B cell (primary cell): ENCODE results near the gene PNMA8C. TPM values are rescaled to one million over a fixed set of nuclear protein-coding genes. Genes with fewer than 3 reads are reported as not detected.

Experiments
- ATAC-seq: fragments of 200-7000 bp; cut with Tn5 transposase; one replicate; pipeline ENCODE4 v1.10.0; 2021; ENCODE audit warnings: low read depth, mild to moderate bottlenecking, moderate number of reproducible peaks, moderate library complexity
- CTCF ChIA-PET: fragments of 350-600 bp; sonication (Branson Sonifier 250); formaldehyde crosslinking; loops from one replicate; lab custom pipeline; 2021; ENCODE audit warnings: antibody characterized with exemption, inconsistent platforms; lab: Charles Lee
- POLR2A ChIA-PET: fragments of 350-600 bp; sonication (Branson Sonifier 250); formaldehyde crosslinking; loops from one replicate; lab custom pipeline; 2021; ENCODE audit warnings: antibody characterized with exemption; lab: Charles Lee
- DNase-seq: peaks from one replicate; pipeline ENCODE4 v3.0.0; 2013
- H2AFZ ChIP-seq: 2 replicates; pipeline ENCODE4 v1.6.1; 2012; ENCODE audit warnings: mild to moderate bottlenecking, low read depth, low read length; ENCODE audit not compliant: insufficient read depth, poor library complexity, severe bottlenecking
- H3K27ac ChIP-seq, 2 donors: 1 replicate in 1 of 2; 2 replicates in 1 of 2; pipeline ENCODE4 v1.5.1; 2012 to 2013; ENCODE audit warnings: low read length in 2 of 2, mild to moderate bottlenecking in 2 of 2, moderate library complexity in 1 of 2
- H3K27me3 ChIP-seq, 4 experiments: fragments of 200-600 bp in 1 of 4; sonication (generic) in 1 of 4; replicated peaks in 1 of 4; 1 replicate in 2 of 4; 2 replicates in 2 of 4; pipeline versions ENCODE4 v1.6.1 to v1.7.0; 2013 to 2016; ENCODE audit warnings: low read length in 3 of 4, mild to moderate bottlenecking in 2 of 4, mixed read lengths in 1 of 4, moderate library complexity in 1 of 4; ENCODE audit not compliant: insufficient read depth in 4 of 4, control insufficient read depth in 3 of 4; ENCODE audit errors: control extremely low read depth in 1 of 4
- H3K36me3 ChIP-seq, 2 experiments: replicated peaks in 1 of 2; 1 replicate in 1 of 2; 2 replicates in 1 of 2; pipeline versions ENCODE4 v1.6.1 to v1.7.1; 2013; ENCODE audit warnings: low read length in 1 of 2; ENCODE audit not compliant: insufficient read depth in 2 of 2, control insufficient read depth in 1 of 2; ENCODE audit errors: control extremely low read depth in 1 of 2, extremely low read depth in 1 of 2
- H3K4me1 ChIP-seq, 2 donors: fragments of 200-600 bp in 1 of 2; sonication (generic) in 1 of 2; 1 replicate in 1 of 2; 2 replicates in 1 of 2; pipeline versions ENCODE4 v1.5.1 to v1.6.1; 2013 to 2017; ENCODE audit warnings: low read length in 2 of 2; ENCODE audit not compliant: control insufficient read depth in 2 of 2, insufficient read depth in 2 of 2
- H3K4me2 ChIP-seq: replicated peaks from 2 replicates; pipeline ENCODE3; 2012; ENCODE audit warnings: mild to moderate bottlenecking, low read depth, low read length; ENCODE audit not compliant: poor library complexity, severe bottlenecking
- H3K4me3 ChIP-seq, 5 experiments: fragments of 200-600 bp in 1 of 5; sonication (generic) in 1 of 5; 1 replicate in 3 of 5; 2 replicates in 2 of 5; pipeline versions ENCODE4 v1.5.1 to v1.7.0; 2011 to 2016; ENCODE audit warnings: low read length in 4 of 5, mild to moderate bottlenecking in 4 of 5, low read depth in 2 of 5, control low read depth in 1 of 5, moderate library complexity in 1 of 5; ENCODE audit not compliant: insufficient read depth in 1 of 5; ENCODE audit errors: control extremely low read depth in 1 of 5, extremely low read depth in 1 of 5
- H3K79me2 ChIP-seq: fragments of 200-600 bp; sonication (generic); one replicate; pipeline ENCODE4 v1.6.0; 2016; ENCODE audit warnings: low read length; ENCODE audit not compliant: control insufficient read depth, insufficient read depth
- H3K9ac ChIP-seq: fragments of 200-600 bp; sonication (generic); 2 replicates; pipeline ENCODE4 v1.6.1; 2017; ENCODE audit warnings: mild to moderate bottlenecking, low read length, moderate library complexity
- H3K9me3 ChIP-seq, 3 donors: one replicate each; pipeline versions ENCODE4 v1.6.1 to v1.7.1; 2013; ENCODE audit warnings: low read length in 2 of 3; ENCODE audit not compliant: control insufficient read depth in 2 of 3, insufficient read depth in 1 of 3; ENCODE audit errors: control extremely low read depth in 1 of 3
- H4K20me1 ChIP-seq: 2 replicates; pipeline ENCODE4 v1.6.0; 2012; ENCODE audit warnings: mild to moderate bottlenecking, low read length; ENCODE audit not compliant: insufficient read depth, control insufficient read depth, poor library complexity, severe bottlenecking
- H3K27ac Mint-ChIP-seq: one replicate; pipeline ENCODE4 v1.8.0; 2021; ENCODE audit warnings: mixed read lengths
- H3K27me3 Mint-ChIP-seq: one replicate; pipeline ENCODE4 v1.8.0; 2021; ENCODE audit warnings: mixed read lengths
- H3K4me1 Mint-ChIP-seq: one replicate; pipeline ENCODE4 v1.8.0; 2021; ENCODE audit warnings: mixed read lengths
- H3K4me3 Mint-ChIP-seq: one replicate; pipeline ENCODE4 v1.8.0; 2021; ENCODE audit warnings: mixed read lengths
- H3K9me3 Mint-ChIP-seq: one replicate; pipeline ENCODE4 v1.8.0; 2022; ENCODE audit warnings: mixed read lengths; ENCODE audit not compliant: insufficient read depth
- CTCF ChIP-seq: fragments of 200-600 bp; IDR thresholded peaks from one replicate; pipeline ENCODE4 v1.8.0; 2022; ENCODE audit warnings: antibody characterized with exemption, mild to moderate bottlenecking
- EZH2 ChIP-seq: IDR thresholded peaks from 2 replicates; pipeline ENCODE4 v1.6.1; 2012; ENCODE audit warnings: borderline replicate concordance, low read depth, mild to moderate bottlenecking, moderate library complexity, low read length; ENCODE audit not compliant: insufficient read depth, poor library complexity, severe bottlenecking
- WGBS: methylation state at CpG from one replicate; pipeline ENCODE4 v1.1.5; 2013; ENCODE audit warnings: missing lambda C conversion rate; ENCODE audit not compliant: insufficient coverage; 5-methylcytosine and 5-hydroxymethylcytosine counted together
- intact Hi-C: fragments of 100-400 bp; cut with micrococcal nuclease; formaldehyde crosslinking; loops from one replicate; pipeline ENCODE4 v1.10.0; 2022
- polyA plus RNA-seq: library from polyadenylated mRNA; depleted of rRNA; stranded (reverse); fragments of >200 nt; gene quantifications from 2 replicates; pipeline ENCODE4 v1.2.3, GENCODE V29; 2012
- total RNA-seq, 2 donors: library from RNA; stranded (reverse); fragments of 120-200 nt in 1 of 2; gene quantifications; 1 replicate in 1 of 2; 2 replicates in 1 of 2; pipeline versions ENCODE4 v1.2.3 to v1.2.4, GENCODE V29; 2013 to 2022

The PNMA8C gene
- total and polyA plus RNA-seq, 2 donors (not counting 1 experiment from before 2014, with no cell fraction given), result not detected

GRCh38 chr19:46474211-46474610, 45.5 kb upstream of the PNMA8C start:
- ChIA-PET CTCF (interaction anchor here (0.6 kb wide), 1 partner anchor 71 kb away, joined by 3 read pairs; no protein-coding TSS in a partner anchor), POLR2A (no interaction called here)
- no peak overlapping the region for H3K4me3 Mint-ChIP-seq
- H3K4me1 Mint-ChIP-seq, result no peaks in the 10 kb centered on the region
- Histone ChIP-seq H3K9ac (no peak overlapping the region), H3K27me3 (peaks cover 0 to 32% (median 13%) of the 10 kb centered on the region in 4 experiments), H3K36me3 (no peaks in the 10 kb centered on the region), H3K9me3 (no peaks in the 10 kb centered on the region), H4K20me1 (no peaks in the 10 kb centered on the region), H3K27ac (no peak overlapping the region), H3K4me1 (peaks cover 6 to 8% of the 10 kb centered on the region in 2 donors), H3K4me2 (no peak overlapping the region), H3K4me3 (no peak overlapping the region), H3K79me2 (no peaks in the 10 kb centered on the region), H2AFZ (no peak overlapping the region)
- TF ChIP-seq EZH2, result no peak
- no peak for TF ChIP-seq CTCF
- WGBS, result 81% methylated on average over 7 of the region's 8 CpGs
- peaks cover 51% of the 10 kb centered on the region for H3K27me3 Mint-ChIP-seq
- no peak overlapping the region for H3K27ac Mint-ChIP-seq
- ATAC-seq, result no peak
- no peaks in the 10 kb centered on the region for H3K9me3 Mint-ChIP-seq
- intact Hi-C loops, result no loop called here
- DNase-seq, result no peak

GRCh38 chr19:46472592-46472991, 43.9 kb upstream of the PNMA8C start:
- intact Hi-C loops, result no loop called here
- ChIA-PET POLR2A (no interaction called here), CTCF (no interaction called here)
- Histone ChIP-seq H3K9me3 (no peaks in the 10 kb centered on the region), H3K4me1 (peaks cover 6 to 8% of the 10 kb centered on the region in 2 donors), H3K27ac (no peak overlapping the region), H4K20me1 (no peaks in the 10 kb centered on the region), H3K4me2 (no peak overlapping the region), H3K4me3 (no peak overlapping the region), H2AFZ (no peak overlapping the region), H3K36me3 (no peaks in the 10 kb centered on the region), H3K27me3 (peaks cover 0 to 25% (median 12%) of the 10 kb centered on the region in 4 experiments), H3K79me2 (no peaks in the 10 kb centered on the region), H3K9ac (no peak overlapping the region)
- Mint-ChIP-seq H3K4me1 (no peaks in the 10 kb centered on the region), H3K9me3 (no peaks in the 10 kb centered on the region), H3K27ac (no peak overlapping the region), H3K4me3 (no peak overlapping the region), H3K27me3 (peaks cover 50% of the 10 kb centered on the region)
- ATAC-seq (no peak), DNase-seq (no peak)
- WGBS, result 86% methylated on average over 1 of the region's 4 CpGs
- no peak for TF ChIP-seq EZH2
